HG03108 (cell line): ENCODE results near the gene TPRKB.
"Not testable (repeated sequence)": the region's sequence is repeated elsewhere in the genome, so short reads cannot be mapped to it uniquely, and the experiment has no call there.

Experiments used
- ATAC-seq: cut with Tn5 transposase; IDR thresholded peaks from one replicate; pipeline ENCODE4 v1.9.1; 2021; ENCODE audit warnings: moderate library complexity; ENCODE audit not compliant: unreplicated experiment

The TPRKB gene

GRCh38 chr2:73740767-73741166, 3.6 kb upstream of the TPRKB start:
- ATAC-seq: no peak

GRCh38 chr2:73739101-73739500, 2.0 kb upstream of the TPRKB start:
- no peak for ATAC-seq

GRCh38 chr2:73736378-73736777, 767 bp downstream of the TPRKB start:
- no peak for ATAC-seq

- no peak for ATAC-seq
Observed at GRCh38 chr2:73730810-73731209, 6.3 kb downstream of the TPRKB start.

- no peak for ATAC-seq
Observed at GRCh38 chr2:73728711-73729110, 8.4 kb downstream of the TPRKB start.

GRCh38 chr2:73728043-73728442, 9.1 kb downstream of the TPRKB start:
- ATAC-seq: no peak

- not testable (repeated sequence) for ATAC-seq
Observed at GRCh38 chr2:73726657-73727056, 10.5 kb downstream of the TPRKB start.

GRCh38 chr2:73718851-73719621, 18.1 kb downstream of the TPRKB start:
- no peak for ATAC-seq

- ATAC-seq: no peak
Observed at GRCh38 chr2:73718421-73718820, 18.7 kb downstream of the TPRKB start.

- ATAC-seq: not testable (repeated sequence)
Observed at GRCh38 chr2:73717695-73718094, 19.4 kb downstream of the TPRKB start.

- no peak for ATAC-seq
Observed at GRCh38 chr2:73717251-73717606, 19.9 kb downstream of the TPRKB start.

GRCh38 chr2:73716543-73717250, 20.4 kb downstream of the TPRKB start:
- ATAC-seq: no peak

- no peak for ATAC-seq
Observed at GRCh38 chr2:73714091-73714490, 23.1 kb downstream of the TPRKB start.

GRCh38 chr2:73708527-73708926, 28.6 kb downstream of the TPRKB start:
- no peak for ATAC-seq

- ATAC-seq: no peak
Observed at GRCh38 chr2:73707636-73708035, 29.5 kb downstream of the TPRKB start.

GRCh38 chr2:73707058-73707457, 30.1 kb downstream of the TPRKB start:
- no peak for ATAC-seq

GRCh38 chr2:73705091-73705490, 32.1 kb downstream of the TPRKB start:
- ATAC-seq: no peak

GRCh38 chr2:73704285-73704684, 32.9 kb downstream of the TPRKB start:
- ATAC-seq: no peak

GRCh38 chr2:73703675-73704074, 33.5 kb downstream of the TPRKB start:
- no peak for ATAC-seq

- ATAC-seq: not testable (repeated sequence)
Observed at GRCh38 chr2:73702852-73703493, 34.2 kb downstream of the TPRKB start.

- ATAC-seq: no peak
Observed at GRCh38 chr2:73701968-73702665, 35.0 kb downstream of the TPRKB start.

- not testable (repeated sequence) for ATAC-seq
Observed at GRCh38 chr2:73701448-73701765, 35.7 kb downstream of the TPRKB start.
